ENCODE results near the gene SHISAL2A. TPM values are rescaled to one million over a fixed set of nuclear protein-coding genes. Genes with fewer than 3 reads are reported as not detected.

SHISAL2A gene
- total and polyA plus RNA-seq, 2 of the 13 experiments (the other 11 are each of a cell fraction or from before 2014, with no cell fraction given): not detected

GRCh38 chr1:52627028-52627427 lies 5.9 kb upstream of the SHISAL2A start:
- ATAC-seq: 0 out of 3 replicates have a peak, but pooled peaks have one; percentile 21
- CTCF ChIA-PET (ENCODE audit: low intra/inter-chr PET ratio, low total read pairs): no interaction called here
- TF ChIP-seq ZNF710 (CRISPR knock-in tag; IDR thresholded peaks at IDR 0.05; ENCODE audit: borderline replicate concordance) (peak; percentile 80), SRSF4 (IDR thresholded peaks at IDR 0.05; ENCODE audit: low read depth, low read length, poor library complexity, severe bottlenecking) (no peak), ZNF350 (CRISPR knock-in tag; IDR thresholded peaks at IDR 0.05; ENCODE audit: borderline replicate concordance, low read depth) (no peak), CEBPB (IDR thresholded peaks at IDR 0.05; ENCODE audit: borderline replicate concordance, low read depth, low read length) (peak; percentile 75), SOX6 (IDR thresholded peaks at IDR 0.05) (no peak), SOX6 (CRISPR knock-in tag; IDR thresholded peaks at IDR 0.05) (peak; percentile 26; the same call in 1 of the 2 replicates), ZNF451 (CRISPR knock-in tag; IDR thresholded peaks at IDR 0.05) (no peak), SOX13 (IDR thresholded peaks at IDR 0.05) (no peak), SOX13 (CRISPR knock-in tag; conservative IDR thresholded peaks at IDR 0.05 in 1 of 2, IDR thresholded peaks at IDR 0.05 in 1 of 2) (peak in 1 of 2 experiments; percentile 24; a peak in 1 of 4 replicates), SOX5 (CRISPR knock-in tag; IDR thresholded peaks at IDR 0.05; ENCODE audit: borderline replicate concordance) (no peak), HIVEP1 (CRISPR knock-in tag; IDR thresholded peaks at IDR 0.05) (no peak)
- Histone ChIP-seq H4K20me1 (ENCODE audit: insufficient read depth, low read length) (no peaks in the 10 kb centered on the region), H3K4me3 (replicated peaks in 1 of 3; ENCODE audit: insufficient read depth in 1 of 3, low read depth in 2 of 3, low read length in 3 of 3) (no peak overlapping the region), H3K4me1 (ENCODE audit: insufficient read depth, low read length) (peaks cover 43% of the 10 kb centered on the region), H3K9ac (ENCODE audit: insufficient read depth, low read depth, low read length) (no peak overlapping the region), H3K27ac (ENCODE audit: extremely low read length, insufficient read depth, low read length) (no peak overlapping the region), H3K4me2 (ENCODE audit: low read depth, low read length) (no peak overlapping the region), H3K36me3 (replicated peaks in 1 of 2; ENCODE audit: control insufficient read depth in 1 of 2, insufficient read depth in 2 of 2, low read length in 2 of 2) (no peaks in the 10 kb centered on the region), H3K79me2 (ENCODE audit: insufficient read depth, low read length) (no peaks in the 10 kb centered on the region), H3K9me3 (ENCODE audit: low read length) (peaks cover 5% of the 10 kb centered on the region; the same call in 1 of the 2 replicates), H2AFZ (ENCODE audit: low read length) (no peak overlapping the region), H3K27me3 (ENCODE audit: control insufficient read depth in 1 of 2, insufficient read depth in 2 of 2, low read length in 2 of 2) (peaks cover 2 to 3% of the 10 kb centered on the region in 2 experiments; a peak in 2 of 5 replicates)
- DNase-seq (ENCODE audit: low spot score): peak; percentile 23
- 0% methylated on average over 2 of the region's 2 CpGs for WGBS (ENCODE audit: low lambda C conversion rate)
- in situ Hi-C loops (cut with HindIII; ENCODE audit: extremely low pct_ligation_motif_present, low pct_unique_long_range_greater_than_20kb): no loop called here
- no TSS peak for BruUV-seq (replicated peaks)
- intact Hi-C loops (cut with micrococcal nuclease; ENCODE audit: unreplicated experiment): no loop called here
- no peak for FAIRE-seq
- POLR2A ChIA-PET: interaction anchor here (0.8 kb wide), 1 partner anchor 12 kb away, joined by 3 read pairs; no protein-coding TSS in a partner anchor

All from HepG2 (cell line).